HT1080 (cell line): Measurements from ENCODE around the gene SBNO2. TPM values are rescaled to one million over a fixed set of nuclear protein-coding genes. Genes with fewer than 3 reads are reported as not detected.

ENCODE experiments used
- DNase-seq: peaks from one replicate; pipeline ENCODE4 v3.0.0-alpha.2; 2015; ENCODE audit warnings: low read depth
- polyA plus RNA-seq, 2 experiments: library from polyadenylated mRNA; depleted of rRNA; stranded (reverse); fragments of >200 nt; gene quantifications; 2 replicates each; pipeline ENCODE4 v1.2.3, GENCODE V29; 2015
- total RNA-seq: library from RNA; depleted of rRNA; stranded (reverse); fragments of >200 nt; shearing (Covaris generic); gene quantifications from 2 replicates; pipeline ENCODE4 v1.2.3, GENCODE V29; 2014; rRNA removed

SBNO2 gene, protein sequence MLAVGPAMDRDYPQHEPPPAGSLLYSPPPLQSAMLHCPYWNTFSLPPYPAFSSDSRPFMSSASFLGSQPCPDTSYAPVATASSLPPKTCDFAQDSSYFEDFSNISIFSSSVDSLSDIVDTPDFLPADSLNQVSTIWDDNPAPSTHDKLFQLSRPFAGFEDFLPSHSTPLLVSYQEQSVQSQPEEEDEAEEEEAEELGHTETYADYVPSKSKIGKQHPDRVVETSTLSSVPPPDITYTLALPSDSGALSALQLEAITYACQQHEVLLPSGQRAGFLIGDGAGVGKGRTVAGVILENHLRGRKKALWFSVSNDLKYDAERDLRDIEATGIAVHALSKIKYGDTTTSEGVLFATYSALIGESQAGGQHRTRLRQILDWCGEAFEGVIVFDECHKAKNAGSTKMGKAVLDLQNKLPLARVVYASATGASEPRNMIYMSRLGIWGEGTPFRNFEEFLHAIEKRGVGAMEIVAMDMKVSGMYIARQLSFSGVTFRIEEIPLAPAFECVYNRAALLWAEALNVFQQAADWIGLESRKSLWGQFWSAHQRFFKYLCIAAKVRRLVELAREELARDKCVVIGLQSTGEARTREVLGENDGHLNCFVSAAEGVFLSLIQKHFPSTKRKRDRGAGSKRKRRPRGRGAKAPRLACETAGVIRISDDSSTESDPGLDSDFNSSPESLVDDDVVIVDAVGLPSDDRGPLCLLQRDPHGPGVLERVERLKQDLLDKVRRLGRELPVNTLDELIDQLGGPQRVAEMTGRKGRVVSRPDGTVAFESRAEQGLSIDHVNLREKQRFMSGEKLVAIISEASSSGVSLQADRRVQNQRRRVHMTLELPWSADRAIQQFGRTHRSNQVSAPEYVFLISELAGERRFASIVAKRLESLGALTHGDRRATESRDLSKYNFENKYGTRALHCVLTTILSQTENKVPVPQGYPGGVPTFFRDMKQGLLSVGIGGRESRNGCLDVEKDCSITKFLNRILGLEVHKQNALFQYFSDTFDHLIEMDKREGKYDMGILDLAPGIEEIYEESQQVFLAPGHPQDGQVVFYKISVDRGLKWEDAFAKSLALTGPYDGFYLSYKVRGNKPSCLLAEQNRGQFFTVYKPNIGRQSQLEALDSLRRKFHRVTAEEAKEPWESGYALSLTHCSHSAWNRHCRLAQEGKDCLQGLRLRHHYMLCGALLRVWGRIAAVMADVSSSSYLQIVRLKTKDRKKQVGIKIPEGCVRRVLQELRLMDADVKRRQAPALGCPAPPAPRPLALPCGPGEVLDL (N-terminal part only)
- 28.2 and 31.7 TPM in 2 replicates for total RNA-seq
- polyA plus RNA-seq (2015; cell fraction: cytosol; rRNA removed), result 30.4 and 31.5 TPM in 2 replicates
- polyA plus RNA-seq (2015; cell fraction: nucleus; rRNA removed), result 81.0 and 86.6 TPM in 2 replicates

DNA sequence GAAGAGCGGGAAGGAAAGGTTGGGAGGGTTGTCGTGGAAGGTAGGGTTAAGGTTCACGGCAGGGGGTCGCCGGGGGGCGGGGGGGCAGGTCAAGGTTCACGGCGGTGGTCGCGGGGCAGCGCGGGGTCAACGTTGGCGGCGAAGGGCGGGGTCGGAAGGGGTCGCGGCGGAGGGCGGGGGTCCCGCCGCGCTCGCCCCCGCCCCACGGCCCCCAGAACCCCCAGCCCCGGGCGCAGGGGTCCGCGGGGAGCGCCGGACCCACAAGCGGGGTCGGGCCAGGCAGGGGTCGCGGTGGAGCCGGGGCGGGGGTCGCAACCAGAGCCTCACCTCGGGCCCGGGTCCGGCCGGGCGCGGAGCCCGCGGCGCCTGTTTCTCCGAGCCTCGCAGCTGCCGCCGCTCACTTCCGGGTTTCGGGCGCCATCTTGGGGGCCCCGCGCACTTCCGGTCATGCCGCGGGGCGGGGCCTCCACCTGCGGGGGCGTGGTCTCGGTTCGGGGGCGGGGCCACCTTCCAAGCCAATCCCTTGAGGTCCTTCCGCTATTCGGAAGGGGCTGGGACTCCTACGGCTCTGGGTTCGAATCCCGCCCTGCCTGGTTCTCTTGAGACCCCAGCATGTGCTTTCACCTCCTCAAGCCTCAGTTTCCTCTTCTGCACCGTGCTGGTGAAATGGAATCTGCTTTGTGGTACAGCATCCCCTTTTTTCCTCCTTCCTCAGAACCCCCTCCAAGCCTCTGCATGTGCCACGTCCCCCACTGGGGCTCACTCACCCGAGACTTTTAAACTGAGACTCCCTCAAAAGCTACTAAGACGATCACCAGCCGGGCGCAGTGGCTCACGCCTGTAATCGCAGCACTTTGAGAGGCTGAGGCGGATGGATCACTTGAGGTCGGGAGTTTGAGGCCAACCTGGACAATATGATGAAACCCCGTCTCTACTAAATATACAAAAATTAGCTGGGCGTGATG, at the start of gene SBNO2:
TSS of gene SBNO2 (minus strand) at position 424 of the 965 bp plus-strand sequence. CDS start 19,992 bp downstream, outside the sequence.
- peak; percentile 69 for DNase-seq

DNA sequence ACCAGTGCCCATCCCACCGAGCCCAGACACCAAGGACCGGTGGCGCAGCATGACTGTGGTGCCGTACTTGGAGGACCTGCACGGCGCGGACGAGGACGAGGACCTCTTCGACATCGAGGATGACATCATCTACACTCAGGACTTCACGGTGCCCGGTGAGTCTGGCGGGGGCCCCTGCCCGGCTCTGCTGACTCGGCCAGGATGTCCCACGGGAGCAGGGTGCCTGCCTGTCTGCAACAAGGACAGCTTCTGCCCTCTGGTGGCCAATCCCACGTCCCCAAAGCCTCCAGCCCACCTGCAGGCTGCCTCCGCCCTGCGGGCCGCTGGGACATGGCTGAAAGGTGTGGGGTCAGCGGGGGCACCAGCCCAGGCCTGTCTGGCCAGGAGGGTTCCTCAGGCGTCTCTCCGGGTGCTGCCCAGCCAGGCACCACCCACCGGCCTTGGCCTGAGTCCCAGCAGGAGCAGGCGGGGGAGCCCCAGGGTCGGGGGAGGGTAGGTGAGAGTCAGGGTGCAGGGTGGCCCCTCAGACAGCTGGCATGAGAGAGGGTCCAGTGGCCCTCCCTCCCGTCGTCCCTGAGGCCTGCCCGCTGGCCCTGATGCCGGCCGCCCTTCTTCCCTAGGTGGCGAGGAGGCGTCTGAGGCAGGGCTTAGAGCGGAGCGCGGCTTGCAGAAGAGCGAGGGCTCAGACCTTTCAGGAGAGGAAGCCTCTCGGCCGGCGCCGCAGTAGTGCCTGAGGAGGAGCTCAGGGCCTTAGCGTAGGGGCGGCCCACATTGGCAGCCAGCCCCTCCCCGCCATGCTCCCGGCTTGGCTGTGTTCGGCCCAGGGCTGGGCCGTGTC, 49.2 kb upstream of the SBNO2 start:
- DNase-seq, result peak; percentile 51

DNA sequence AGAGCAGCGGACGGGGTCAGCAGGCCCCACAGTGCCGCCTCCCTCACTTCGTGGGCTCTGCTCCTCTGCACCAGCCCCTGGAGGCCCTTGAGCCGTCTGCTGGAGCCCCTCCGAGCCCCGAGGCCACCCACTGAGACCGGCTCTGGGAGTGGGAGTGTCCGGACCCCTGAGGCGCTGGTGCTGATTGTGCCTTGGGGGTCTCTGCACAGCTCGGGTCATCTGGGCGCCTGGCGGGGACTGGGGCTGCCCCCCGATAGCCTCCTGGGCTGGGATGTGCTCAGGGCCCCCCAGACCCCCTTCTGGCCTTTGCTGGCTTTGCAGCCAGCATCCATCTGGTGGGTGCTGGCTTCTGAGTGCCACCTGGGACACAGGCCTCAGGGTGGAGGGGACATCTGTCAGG, 48.3 kb upstream of the SBNO2 start:
- no peak for DNase-seq

DNA sequence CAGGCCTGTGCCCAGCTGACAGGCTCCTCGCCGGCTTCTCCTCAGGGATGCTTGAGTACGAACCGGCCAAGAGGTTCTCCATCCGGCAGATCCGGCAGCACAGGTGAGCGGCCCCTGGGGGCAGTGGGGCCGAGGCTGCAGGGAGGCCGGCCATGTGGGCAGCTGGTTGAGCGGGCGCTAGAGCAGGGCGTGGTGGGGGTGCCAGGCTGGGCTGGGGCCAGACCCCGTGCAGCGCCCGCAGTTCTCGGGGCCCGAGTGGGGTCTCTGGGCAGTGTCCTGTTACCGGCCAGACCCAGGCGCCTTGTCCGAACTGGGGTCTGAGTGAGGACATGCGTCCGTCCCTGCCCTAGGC, 47.8 kb upstream of the SBNO2 start:
- DNase-seq, result no peak

DNA sequence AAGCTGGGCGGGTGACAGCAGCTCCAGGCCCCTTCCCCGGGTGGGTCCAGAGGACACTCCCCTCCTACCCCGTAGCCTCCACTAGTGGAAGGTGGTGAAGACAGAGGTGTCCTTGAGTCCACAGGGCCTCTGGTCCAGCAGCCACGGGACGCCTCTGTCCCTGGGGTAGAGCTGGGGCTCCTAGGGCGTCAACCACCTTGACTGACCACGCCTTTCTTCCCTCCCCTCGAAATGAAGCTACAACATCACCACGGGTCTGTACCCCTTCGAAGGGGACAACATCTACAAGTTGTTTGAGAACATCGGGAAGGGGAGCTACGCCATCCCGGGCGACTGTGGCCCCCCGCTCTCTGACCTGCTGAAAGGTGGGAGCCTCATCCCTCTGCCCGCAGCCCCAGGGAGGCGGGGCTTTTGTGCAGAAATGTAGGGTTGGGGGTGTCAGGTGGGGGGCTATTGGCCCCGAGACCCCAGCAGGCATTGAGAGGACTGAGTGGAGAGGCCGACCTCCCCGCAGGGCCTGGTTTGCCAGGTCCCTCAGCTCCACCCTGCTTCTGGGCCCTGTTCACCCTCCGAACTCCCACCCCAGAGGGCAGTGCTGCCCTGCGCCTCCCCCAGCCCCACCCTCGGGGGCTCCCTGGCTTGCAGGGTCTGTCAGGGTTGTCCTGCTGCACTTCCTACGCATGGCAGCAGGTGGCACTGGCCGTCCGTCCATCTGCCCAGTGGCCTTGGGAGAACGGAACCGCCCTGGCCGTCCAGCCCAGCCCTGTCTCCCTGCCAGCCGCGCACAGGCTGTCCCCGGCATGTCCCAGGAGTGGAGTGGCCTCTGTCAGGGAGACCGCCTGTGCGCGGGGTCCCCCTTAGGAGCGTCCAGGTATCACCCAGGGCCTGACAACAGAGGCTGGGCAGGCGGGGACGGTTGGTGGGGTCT, 47.2 kb upstream of the SBNO2 start:
- DNase-seq, result no peak

DNA sequence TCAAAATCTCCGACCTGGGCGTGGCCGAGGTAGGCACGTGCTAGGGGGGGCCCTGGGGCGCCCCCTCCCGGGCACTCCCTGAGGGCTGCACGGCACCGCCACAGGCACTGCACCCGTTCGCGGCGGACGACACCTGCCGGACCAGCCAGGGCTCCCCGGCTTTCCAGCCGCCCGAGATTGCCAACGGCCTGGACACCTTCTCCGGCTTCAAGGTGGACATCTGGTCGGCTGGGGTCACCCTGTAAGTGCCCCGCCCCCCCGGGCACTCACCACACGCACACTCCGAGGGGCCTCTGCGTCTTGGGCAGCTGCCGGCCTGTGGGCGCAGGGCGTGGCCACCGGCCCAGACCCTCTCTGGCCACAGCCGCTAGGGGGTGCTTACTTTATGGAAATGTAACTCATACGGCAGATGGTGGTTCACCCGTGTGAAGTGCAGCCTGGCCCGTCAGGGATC, 46.4 kb upstream of the SBNO2 start:
- no peak for DNase-seq

DNA sequence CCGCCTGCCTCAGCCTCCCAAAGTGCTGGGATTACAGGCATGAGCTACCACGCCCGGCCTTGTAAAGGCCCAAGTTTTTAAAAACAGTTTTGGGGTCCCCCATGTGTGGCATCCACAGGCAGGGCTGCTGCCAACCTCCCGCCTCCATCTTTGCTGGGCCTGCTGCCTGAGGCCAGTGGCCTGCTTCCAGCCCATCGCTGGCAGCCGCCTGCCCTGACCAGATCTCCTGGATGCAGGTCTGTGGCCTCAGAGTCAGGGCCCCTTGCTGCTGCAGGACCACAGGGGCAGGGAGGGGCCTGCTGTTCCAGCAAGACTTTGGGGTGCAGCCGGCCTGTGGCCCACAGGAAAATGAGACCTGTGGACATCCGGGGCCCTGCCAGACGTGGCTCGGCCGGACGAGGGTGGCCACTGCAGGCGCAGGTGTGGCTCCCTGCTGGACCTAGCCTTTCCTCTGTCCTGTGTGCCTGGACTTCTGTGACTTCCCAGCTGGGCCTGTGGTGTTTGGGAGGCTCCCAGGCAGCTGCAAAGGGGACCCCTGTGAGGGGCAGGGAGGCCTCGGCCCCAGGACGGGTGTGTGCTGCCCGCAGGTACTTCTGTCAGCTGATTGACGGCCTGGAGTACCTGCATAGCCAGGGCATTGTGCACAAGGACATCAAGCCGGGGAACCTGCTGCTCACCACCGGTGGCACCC, 45.9 kb upstream of the SBNO2 start:
- no peak for DNase-seq

DNA sequence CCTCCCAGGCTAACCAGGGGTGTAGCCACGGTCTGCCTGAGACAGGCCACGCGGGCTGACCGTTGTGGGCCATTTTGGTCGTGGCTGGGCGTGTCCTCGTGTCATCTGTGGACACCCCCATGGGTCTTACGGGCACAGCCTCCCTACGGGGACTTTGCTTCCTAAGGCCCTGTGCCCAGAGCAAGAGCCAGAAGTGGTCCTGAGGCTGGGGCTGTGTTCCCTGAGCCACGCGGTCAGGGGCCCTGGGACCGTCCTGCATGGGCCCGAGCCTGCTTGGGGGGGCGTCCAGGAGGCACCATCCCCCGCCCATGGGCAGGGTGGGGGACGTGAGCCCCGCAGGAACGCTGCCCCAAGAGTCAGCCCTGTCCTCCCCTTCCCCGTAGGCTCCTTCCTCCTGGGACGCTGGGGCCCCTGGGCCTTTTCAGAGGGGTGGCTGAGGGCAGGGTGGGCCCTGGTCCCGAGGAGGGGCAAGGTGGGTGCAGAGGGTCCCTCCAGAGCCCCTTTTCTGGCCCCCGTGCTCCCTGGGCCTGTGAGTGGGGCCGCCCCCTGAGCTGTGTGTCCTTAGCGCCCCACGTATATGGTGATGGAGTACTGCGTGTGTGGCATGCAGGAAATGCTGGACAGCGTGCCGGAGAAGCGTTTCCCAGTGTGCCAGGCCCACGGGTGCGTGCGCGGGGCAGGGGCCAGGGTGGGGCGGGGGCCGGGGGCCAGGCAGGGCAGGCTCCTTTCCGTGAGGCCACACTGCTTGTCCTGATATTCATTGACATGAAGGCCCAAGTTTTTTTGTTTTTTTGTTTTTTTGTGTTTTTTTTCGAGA, 44.9 kb upstream of the SBNO2 start:
- DNase-seq, result no peak

DNA sequence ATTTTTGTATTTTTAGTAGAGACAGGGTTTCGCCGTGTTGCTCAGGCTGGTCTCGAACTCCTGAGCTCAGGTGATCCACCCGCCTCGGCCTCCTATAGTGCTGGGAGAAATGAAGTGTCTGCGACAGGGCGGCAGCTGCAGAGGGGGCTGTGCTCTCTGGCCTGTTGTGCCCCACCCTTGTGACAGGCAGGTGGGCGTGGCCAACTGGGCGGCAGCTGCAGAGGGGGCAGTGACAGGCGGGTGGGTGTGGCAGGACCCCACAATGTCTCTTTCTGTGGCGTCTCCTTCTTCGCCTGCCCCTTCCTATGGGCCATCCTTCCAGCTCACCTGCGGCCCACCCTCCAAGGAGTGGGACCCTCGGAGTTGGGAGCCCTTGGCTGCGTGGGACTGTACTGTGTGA, 43.3 kb upstream of the SBNO2 start:
- no peak for DNase-seq

DNA sequence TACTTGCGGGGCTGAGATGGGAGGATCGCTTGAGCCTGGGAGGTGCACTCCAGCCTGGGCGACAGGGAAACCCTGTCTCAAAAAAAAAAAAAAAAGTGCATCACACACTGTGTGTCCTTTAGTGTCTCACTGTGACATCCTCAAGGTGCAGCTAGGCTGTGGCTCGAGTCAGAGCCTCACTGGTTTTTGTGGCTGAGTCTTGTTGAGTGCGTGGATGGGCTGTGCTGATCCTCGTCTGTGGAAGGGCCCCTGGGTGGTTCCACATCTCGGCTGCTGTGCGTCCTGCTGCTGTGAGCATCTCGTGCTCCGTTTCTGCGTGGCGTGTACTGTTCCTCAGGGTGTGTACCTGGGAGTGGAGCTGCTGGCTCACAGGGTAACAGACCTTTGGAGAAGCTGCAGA, 42.7 kb upstream of the SBNO2 start:
- no peak for DNase-seq

DNA sequence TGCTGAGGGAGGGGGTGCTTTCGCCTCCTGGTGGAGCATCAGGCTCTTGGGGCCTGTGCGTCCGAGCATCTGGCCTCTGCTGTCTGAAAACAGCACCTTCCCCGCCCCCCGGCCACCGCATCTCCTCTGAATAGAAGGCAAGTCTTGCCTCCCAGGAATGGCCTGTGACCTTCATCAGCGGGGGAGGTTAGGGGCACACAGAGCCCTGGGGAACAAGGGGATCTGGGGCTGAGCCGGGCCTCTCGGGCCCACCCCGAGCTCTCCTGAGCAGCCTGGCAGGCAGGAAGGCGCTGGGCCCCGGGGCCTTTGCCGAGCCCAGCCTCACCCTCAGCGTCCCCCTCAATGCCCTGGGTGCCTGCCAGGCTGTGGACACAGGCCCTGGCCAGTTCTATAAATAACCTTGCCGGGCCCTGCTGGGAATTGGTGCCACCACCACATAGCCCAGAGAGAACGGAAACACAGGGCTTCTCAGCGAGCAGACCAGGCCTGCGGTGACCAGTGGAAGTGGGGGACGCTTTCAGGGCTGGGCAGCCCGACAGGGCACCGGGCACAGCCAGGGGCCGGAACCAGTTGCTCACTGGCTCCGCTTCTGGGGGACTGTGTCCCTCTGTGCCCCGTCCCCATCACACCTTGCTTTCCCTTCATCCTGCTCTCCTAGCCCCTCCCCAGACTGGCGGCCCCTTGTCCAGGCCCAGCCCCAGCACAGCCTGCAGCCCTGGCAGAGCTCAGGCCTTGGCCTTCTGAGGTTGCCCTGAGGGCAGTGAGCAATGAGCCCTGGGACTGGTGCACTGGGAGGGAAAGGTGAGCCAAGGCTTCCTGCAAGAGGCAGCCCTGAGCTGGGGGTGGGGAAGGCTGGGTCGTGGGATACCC, 41.0 kb upstream of the SBNO2 start:
- DNase-seq, result peak; percentile 30

DNA sequence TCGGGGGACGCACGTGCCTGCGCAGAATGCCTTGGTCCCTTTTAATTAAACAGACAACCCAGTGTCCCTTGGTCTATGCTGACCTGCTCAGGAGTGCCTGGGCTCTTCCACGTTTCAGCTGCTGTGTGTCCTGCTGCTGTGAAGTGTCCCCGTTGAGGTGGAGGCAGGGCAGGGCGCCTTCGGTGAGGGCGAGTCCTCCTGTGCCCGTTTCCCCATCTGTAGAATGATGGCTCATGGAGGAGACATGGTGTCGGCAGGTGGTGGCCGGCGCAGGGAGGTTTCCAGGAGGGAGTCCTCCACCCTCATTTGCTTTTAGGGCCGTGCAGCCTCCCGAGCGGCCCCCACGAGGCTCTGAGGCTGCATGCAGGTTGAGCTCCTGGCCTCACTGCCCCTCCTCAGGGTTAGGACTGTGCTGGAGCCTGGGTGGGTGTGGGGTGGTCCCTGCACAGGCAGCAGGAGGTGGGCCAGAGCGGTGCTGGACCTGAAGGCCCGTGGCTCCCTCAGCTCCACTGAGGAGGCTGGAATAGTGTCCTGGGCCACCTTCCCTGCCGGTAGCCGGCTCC, 40.3 kb upstream of the SBNO2 start:
- DNase-seq, result no peak

DNA sequence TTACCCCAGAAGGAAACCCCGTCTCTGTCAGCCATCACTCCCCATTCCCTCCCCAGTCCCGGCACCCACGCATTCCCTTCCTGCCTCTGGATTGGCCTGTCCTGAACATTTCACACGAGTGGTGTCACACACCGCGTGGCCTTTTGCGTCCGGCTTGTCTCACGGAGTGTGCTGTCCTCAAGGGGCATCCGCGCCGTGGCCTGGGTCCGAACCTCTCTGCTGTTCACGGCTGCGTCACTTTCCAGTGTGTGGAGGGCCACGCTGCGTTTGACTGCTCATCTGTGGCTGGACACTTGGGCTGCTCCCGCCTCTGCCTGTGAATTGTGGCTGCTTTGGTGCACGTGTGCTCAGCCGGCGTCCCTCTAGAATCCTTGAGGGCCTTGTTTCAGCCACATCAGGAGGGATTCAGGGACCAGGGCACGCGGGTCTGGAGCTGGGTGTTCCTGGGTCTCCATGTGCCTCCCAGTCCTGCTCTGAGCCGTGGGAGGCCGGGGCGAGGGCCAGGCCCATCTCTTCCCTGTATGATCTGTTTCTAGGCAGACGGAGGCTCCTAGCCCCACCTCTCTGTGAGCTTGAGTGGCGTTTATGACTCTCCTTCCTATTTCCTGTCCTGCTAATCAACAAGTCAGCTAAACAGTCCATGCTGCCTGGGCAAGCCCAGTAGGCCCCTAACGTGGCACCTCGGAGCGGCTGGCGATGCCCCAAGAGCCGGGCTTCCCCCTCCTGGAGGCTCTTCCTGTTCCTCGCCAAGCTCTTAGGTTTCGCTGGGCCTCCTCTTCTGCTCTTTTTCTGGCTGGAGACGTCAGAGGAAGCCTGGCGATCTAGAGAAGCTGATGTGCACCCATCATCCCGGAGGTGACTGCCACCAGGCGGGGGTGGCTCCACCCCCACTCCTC, 39.6 kb upstream of the SBNO2 start:
- DNase-seq, result peak; percentile 79
